GM18867 (cell line): ENCODE results near the gene CACNA1H.
"Not testable (repeated sequence)": the region's sequence is repeated elsewhere in the genome, so short reads cannot be mapped to it uniquely, and the experiment has no call there.

Experiments
- ATAC-seq: cut with Tn5 transposase; IDR thresholded peaks from one replicate; pipeline ENCODE4 v1.9.1; 2021; ENCODE audit warnings: mild to moderate bottlenecking, moderate library complexity; ENCODE audit not compliant: unreplicated experiment

Gene CACNA1H

GRCh38 chr16:1190789-1191188 lies 37.9 kb downstream of the CACNA1H start:
- not testable (repeated sequence) for ATAC-seq

DNA sequence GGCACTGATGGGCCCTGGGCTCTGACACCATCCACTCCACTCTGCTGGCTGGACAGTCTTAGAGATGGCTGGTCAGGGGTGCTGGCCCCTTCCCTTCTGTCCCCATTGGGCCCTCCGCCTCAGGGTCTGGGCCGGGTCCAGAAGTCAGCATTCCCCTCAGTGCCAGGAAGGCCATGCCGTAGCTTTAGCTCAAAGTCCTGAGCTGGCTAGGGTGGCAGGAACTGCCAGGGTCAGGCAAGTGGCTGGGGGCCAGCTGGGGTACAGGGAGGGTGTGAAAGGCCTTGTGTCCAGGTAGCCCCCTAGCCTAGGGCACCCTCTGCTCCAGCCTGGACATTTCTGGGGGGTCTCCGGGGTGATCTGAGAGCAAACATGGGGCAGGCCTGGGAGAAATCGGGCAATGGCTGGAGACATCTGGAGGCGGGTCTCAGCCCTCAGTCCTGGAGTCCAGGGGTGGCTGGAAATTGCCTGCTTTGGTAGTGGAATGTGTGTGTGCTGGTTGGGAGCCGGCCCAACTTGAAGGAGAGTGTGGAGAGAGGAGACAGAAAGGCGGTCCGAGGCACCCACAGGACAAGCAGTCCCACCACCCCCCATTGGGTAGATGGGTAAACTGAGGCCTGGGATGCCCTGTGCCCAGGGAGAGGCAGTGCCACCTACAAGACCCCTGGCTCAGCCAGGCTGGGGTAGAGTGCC lies 39.6 kb downstream of the CACNA1H start:
- ATAC-seq: no peak

DNA sequence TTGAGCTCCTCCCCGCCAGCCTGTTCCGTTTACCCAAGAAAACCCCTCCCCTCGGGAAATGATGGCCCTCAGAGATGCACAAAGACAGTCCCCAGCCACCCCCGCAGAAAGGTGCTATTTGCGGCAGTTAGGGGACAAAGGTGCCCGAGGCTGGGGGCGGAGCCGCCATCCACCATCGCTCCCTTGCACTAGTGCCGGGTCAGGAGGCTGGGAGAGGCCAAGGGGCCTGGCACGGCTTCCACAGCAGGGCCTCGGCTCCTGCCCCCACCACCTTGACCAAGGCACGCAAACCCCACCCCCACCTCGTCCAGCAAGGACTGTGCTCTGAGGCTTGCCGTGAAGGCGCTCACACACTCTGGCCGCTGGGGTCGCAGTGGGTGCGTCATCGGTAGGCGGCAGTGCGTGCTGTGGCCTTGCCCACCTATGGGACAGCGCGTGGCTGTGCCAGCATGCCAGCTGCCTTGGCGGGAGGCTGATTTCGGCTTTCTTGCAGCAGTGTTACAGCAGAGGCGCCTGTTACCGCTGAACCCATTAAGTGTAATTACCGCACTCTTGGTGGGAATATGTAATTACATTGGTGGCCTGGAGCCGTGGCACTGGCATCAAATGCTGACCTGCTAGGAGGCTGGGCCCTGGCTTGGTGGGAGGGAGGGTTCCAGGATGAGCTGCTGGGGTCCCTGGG lies 40.4 kb downstream of the CACNA1H start:
- no peak for ATAC-seq

GRCh38 chr16:1193825-1194581 lies 41.1 kb downstream of the CACNA1H start:
- ATAC-seq: no peak

GRCh38 chr16:1194665-1195392 lies 41.9 kb downstream of the CACNA1H start:
- ATAC-seq: no peak

DNA sequence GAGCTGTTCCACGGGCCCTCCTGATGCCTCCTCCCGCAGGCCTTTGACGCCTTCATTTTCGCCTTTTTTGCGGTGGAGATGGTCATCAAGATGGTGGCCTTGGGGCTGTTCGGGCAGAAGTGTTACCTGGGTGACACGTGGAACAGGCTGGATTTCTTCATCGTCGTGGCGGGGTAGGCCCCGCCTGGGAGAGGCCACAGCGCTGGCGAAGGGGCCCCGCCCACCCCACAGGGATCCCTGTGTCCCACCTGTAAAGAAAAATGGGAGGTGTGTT lies 42.4 kb downstream of the CACNA1H start:
- ATAC-seq: no peak

- ATAC-seq: no peak
Measured at GRCh38 chr16:1196494-1196893, 43.6 kb downstream of the CACNA1H start.

GRCh38 chr16:1197237-1197866 lies 44.4 kb downstream of the CACNA1H start:
- ATAC-seq: no peak

GRCh38 chr16:1198194-1198593 lies 45.3 kb downstream of the CACNA1H start:
- no peak for ATAC-seq

- ATAC-seq: not testable (repeated sequence)
Measured at GRCh38 chr16:1198671-1199346, 45.9 kb downstream of the CACNA1H start.

DNA sequence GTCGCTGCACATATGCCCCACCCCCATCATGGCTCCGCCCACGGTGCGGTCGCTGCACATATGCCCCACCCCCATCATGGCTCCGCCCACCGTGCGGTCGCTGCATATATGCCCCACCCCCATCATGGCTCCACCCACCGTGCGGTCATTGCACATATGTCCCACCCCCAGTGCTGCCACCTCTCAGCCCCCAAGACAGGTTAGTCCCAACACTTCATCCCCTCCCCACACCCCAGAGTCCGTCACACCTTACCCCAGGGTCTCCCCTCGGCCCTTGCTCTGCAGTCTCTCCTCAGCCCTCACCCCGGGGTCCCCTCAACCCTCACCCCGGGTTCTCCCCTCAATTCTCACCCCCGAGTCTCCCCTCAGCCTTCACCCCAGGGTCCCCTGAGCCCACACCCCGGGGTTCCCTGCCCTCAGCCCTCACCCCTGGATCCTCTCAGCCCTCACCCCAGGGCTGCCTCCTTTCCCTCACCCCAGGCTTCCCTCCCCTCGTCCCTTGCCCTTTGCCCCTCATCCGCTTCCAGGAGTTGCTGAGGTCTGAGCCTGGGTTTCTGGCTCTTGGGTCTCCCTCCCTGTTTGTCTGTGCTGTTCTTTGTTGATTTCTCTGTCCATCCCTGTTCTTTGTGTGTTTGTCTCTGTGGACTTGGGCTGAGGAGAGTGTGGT lies 46.6 kb downstream of the CACNA1H start:
- ATAC-seq: no peak

DNA sequence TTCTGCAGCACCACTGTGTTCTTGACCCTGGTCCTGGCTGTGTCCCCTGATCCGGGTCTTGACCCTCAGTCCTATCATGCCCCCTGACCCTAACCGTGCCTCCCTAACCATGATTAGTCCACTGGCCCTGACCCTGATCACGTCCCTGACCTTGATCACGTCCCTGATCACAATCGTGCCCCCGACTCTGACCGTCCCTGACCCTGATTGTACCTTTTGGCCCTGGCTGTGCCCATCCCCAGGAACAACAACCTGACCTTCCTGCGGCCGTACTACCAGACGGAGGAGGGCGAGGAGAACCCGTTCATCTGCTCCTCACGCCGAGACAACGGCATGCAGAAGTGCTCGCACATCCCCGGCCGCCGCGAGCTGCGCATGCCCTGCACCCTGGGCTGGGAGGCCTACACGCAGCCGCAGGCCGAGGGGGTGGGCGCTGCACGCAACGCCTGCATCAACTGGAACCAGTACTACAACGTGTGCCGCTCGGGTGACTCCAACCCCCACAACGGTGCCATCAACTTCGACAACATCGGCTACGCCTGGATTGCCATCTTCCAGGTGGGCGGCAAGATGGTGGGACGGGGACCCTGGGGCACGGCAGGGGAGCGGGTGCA lies 47.2 kb downstream of the CACNA1H start:
- ATAC-seq: no peak

DNA sequence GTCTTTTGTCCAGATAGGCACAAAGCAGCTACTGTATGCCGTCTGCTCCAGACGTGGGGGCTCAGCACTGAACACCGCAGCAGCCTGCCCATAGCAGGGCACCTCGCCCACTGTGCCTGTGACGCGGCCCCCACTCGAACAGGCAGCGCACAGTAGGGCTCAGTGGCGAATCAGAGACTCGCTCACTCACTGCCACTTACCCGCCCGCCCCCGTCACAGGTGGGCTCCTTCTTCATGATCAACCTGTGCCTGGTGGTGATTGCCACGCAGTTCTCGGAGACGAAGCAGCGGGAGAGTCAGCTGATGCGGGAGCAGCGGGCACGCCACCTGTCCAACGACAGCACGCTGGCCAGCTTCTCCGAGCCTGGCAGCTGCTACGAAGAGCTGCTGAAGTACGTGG lies 48.5 kb downstream of the CACNA1H start:
- no peak for ATAC-seq

DNA sequence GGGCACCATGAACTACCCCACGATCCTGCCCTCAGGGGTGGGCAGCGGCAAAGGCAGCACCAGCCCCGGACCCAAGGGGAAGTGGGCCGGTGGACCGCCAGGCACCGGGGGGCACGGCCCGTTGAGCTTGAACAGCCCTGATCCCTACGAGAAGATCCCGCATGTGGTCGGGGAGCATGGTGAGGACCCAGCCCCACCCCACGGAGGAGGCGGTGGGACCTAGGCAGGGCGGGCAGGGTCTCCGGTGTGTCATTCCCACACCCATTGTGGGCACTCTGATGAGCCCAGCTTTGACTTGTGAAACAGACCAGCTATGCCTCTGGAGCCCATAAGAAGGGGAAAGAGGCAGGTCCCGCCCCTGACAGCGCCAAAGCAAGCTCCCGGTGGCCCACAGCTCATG lies 49.4 kb downstream of the CACNA1H start:
- no peak for ATAC-seq

GRCh38 chr16:1204933-1205332 lies 52.0 kb downstream of the CACNA1H start:
- ATAC-seq: no peak

DNA sequence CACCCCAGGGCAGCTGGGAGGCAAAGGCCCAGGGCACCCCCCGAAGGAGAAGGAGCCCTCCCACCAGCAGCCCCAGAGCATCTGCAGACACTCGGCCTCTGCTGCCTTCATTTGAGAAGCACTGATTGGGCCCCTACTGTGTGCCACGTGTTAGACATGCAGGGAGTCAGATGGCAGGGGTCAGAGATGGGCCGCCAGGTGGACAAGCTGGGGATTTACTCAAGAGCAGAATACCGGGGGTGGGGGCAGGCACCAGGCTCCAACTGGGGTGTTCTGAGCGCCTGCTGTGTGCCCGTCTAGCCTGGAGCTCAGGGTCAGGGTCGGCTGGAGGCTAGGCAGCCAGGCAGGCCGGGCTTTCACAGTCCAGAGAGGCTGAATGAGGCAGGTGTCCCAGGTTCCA lies 53.4 kb downstream of the CACNA1H start:
- no peak for ATAC-seq

- ATAC-seq: no peak
Measured at GRCh38 chr16:1206786-1207185, 53.9 kb downstream of the CACNA1H start.

DNA sequence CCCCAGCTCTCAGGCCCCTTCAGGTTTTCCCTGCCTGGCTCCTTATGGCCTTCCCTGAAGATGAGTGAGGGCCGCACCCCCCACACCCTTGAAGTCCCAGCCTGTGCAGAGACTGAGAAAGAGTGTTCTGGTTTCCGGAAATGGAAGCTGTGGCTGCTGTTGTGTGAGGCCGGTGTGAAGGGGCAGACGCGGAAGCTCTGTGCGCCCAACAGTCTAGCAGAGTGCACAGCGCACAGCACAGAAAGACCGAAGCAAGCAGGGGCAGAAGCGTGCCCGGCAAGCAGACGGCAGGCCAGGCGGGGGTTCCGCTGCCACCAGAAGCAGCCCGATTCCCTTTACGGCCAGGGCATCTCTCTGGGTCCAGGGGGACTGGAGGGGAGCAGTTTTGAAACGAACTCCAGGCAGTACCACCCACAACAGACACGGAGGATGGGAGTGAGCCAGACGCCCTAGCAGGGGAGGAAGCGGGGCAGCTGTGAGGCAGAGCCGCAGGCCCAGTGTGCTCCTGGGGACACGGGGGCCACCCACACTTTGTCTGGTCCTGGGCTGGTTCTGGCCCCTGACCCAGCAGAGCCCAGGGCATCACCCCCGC lies 55.4 kb downstream of the CACNA1H start:
- ATAC-seq: no peak

DNA sequence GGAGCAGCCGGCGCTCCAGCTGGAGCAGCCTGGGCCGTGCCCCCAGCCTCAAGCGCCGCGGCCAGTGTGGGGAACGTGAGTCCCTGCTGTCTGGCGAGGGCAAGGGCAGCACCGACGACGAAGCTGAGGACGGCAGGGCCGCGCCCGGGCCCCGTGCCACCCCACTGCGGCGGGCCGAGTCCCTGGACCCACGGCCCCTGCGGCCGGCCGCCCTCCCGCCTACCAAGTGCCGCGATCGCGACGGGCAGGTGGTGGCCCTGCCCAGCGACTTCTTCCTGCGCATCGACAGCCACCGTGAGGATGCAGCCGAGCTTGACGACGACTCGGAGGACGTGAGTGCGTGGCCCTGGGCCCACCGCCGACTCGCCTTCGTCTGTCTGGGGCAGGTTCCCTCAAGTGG lies 56.2 kb downstream of the CACNA1H start:
- no peak for ATAC-seq
